GM12873 (cell line): ENCODE results near the gene GPX6.

ENCODE experiments used
- CTCF ChIP-seq: IDR thresholded peaks from 2 replicates; pipeline ENCODE4 v1.5.1; 2012; ENCODE audit warnings: low read depth, mild to moderate bottlenecking, moderate library complexity, low read length, control low read depth; ENCODE audit not compliant: insufficient read depth; ENCODE audit errors: missing control alignments

GPX6 gene

GRCh38 chr6:28497306-28497705 lies 18.3 kb downstream of the GPX6 start:
- no peak for TF ChIP-seq CTCF

- peak; percentile 14 for TF ChIP-seq CTCF
These were observed 19.4 kb downstream of the GPX6 start for GRCh38 chr6:28496099-28496779.

GRCh38 chr6:28491984-28492317 lies 23.6 kb downstream of the GPX6 start:
- no peak for TF ChIP-seq CTCF

GRCh38 chr6:28490205-28490890 lies 25.2 kb downstream of the GPX6 start:
- TF ChIP-seq CTCF = no peak

GRCh38 chr6:28489366-28490204 lies 26.0 kb downstream of the GPX6 start:
- no peak for TF ChIP-seq CTCF

GRCh38 chr6:28488916-28489365 lies 26.7 kb downstream of the GPX6 start:
- TF ChIP-seq CTCF = no peak
